GM19438 (cell line): ENCODE data around the gene NLGN1.

Source experiments
- ATAC-seq: cut with Tn5 transposase; IDR thresholded peaks from one replicate; pipeline ENCODE4 v1.9.1; 2021; ENCODE audit warnings: low read depth; ENCODE audit not compliant: unreplicated experiment

NLGN1 gene

GRCh38 chr3:173891272-173892100 is 493.9 kb downstream of the NLGN1 start:
- ATAC-seq = no peak

GRCh38 chr3:173892547-173892946 is 495.0 kb downstream of the NLGN1 start:
- no peak for ATAC-seq

GRCh38 chr3:173893066-173893465 is 495.5 kb downstream of the NLGN1 start:
- no peak for ATAC-seq

DNA sequence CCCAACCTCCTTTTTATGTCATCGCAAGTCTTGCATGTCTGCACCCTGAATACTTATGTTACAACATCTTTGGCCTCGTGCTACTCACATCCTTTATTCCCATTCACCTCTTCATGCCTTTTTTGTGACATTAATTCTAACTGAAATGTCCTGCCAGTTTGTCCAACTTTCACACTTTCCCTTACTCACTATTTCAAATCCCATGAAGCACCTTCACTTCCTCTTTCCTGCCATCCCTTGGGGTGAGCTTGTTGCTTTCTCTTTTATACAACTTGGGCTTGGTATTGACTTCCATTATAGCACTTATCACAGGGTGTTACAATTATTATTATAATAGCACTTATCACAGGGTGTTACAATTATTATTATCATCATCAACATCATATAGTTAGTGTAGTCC is 496.3 kb downstream of the NLGN1 start:
- ATAC-seq = no peak

DNA sequence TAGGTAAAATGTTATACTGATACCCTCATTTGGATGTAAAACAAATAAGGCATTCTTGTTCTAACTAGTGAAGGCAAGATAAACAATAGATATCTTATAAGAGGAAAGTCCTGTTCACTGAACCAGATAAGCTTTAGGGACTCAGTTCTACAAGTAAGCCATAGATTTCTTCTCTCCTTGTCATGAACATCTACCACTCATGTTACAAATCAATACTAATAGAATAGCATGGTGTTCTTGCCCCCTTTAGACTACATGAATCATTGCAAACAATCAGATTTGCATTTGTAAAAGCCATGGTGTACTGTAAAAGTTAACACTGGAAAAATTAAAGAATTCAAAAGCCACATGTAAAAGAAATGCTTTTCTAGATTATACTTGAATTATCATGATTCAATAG is 500.1 kb downstream of the NLGN1 start:
- no peak for ATAC-seq

DNA sequence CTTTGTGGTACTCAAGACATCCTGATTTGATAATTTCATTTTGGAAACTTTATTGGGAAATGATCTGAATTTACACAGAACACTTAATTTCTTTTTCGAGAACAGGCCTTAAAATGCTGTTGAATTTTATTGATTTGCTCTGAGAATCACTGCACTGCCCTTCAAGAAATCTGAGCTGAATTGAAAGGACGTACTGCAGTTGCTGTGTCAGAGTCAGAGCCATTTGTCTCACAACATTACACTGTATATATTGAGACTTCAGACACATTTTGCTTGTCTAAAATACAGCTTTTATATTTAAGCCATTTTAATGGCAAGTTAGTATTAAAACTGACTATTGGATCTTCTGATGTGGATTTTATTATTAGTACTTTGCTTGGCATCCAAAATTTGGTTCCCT is 504.1 kb downstream of the NLGN1 start:
- no peak for ATAC-seq

- ATAC-seq = no peak
Observed at GRCh38 chr3:173902401-173902800, 504.9 kb downstream of the NLGN1 start.

DNA sequence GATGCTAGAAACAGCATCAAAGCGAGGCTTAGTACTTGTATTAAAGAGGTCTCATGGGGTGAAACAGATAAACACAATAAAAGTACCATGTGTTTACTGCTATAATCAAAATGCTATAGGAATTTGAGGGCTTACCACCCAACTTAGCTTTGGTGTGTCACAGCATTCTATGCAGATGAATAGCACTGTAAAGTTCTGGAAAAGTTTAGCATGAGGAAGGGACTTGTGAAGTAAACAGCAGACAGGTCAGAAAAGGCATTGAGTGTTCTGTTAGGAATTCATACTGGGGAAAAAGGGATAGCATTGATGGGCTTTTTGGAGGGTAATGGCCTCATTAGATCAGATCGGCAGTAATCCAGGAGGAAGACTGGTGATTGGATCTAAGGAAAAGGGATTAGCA is 505.3 kb downstream of the NLGN1 start:
- ATAC-seq = no peak

GRCh38 chr3:173905381-173905780 is 507.8 kb downstream of the NLGN1 start:
- ATAC-seq = no peak

- no peak for ATAC-seq
Observed at GRCh38 chr3:173911446-173911845, 513.9 kb downstream of the NLGN1 start.

DNA sequence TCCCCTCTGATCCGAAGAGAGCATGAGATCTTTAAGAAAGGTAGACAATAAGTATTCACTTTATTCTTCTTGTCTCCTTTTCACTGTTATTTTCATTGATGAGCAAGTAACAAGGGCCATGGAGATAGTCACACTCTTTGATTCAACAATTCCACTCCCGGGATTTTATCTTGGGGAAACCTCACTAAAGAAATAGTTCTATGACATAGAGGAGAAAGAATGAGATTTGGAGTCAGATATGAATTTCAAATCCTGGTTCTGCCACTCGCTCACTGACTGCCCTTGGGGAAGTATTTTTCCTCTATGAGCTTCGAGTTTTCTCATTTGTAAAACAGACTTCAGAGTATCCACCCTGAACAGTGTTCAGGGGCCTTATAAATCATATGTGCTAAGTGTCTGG is 514.6 kb downstream of the NLGN1 start:
- no peak for ATAC-seq

GRCh38 chr3:173913397-173913796 is 515.9 kb downstream of the NLGN1 start:
- no peak for ATAC-seq

- no peak for ATAC-seq
Observed at GRCh38 chr3:173913974-173914421, 516.5 kb downstream of the NLGN1 start.

- no peak for ATAC-seq
Observed at GRCh38 chr3:173916799-173917198, 519.3 kb downstream of the NLGN1 start.

- no peak for ATAC-seq
Observed at GRCh38 chr3:173920386-173920785, 522.8 kb downstream of the NLGN1 start.

DNA sequence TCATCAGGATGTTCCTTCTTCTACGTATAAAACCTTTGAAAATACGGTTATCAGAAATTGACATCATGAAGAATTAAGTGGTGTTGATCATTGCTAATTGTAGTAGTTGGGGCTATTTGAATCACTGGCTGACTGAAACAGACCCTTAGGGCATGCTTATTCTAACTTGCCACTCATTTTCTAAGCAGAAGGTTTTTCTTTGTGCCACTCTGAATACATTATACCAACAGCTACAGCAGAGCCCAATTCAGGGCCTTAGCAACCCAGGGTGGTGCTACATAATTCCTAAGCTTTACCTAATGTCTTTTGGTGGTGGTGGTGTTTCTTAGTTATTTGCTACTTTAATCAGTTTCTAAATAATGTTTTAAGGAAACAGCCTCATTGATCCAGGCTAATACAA is 524.2 kb downstream of the NLGN1 start:
- ATAC-seq = no peak

DNA sequence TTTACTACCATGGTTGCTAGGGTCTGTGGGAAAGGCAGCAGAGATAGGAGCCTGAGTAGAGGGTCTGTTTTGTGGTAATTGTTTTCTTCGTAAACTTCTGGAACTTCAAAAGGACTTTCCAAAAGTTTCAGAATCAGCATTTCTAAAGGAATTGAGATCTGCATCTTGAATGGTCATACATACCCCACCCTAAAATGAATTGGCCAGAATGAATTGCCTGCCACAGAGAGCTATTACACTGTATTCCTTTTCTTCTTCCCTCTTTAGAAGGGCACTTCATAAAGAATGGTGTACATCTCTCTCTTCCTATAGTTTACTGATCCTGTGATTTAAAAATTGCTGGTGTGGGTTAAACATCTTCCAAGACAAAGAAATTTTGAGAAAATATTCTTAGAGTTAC is 525.7 kb downstream of the NLGN1 start:
- ATAC-seq = no peak

DNA sequence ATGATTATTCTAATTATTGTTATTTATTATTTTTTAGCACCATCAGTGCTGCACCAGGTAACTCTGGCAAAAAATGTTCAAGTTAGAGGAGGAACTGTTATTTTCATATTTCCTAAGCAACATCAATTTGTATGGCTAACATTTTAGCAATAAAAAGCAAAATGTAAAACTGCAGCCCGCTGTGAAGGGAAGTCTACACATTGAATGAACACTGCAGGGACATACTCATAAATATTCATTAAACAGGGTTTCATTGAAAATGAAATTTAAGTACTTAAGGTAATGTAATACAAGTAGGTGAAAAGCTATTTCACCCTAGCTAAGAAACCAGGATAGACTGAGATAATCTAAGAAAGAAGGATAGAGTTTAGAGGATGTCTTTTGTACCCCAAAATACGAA is 532.7 kb downstream of the NLGN1 start:
- no peak for ATAC-seq

- no peak for ATAC-seq
Observed at GRCh38 chr3:173932624-173933023, 535.1 kb downstream of the NLGN1 start.

DNA sequence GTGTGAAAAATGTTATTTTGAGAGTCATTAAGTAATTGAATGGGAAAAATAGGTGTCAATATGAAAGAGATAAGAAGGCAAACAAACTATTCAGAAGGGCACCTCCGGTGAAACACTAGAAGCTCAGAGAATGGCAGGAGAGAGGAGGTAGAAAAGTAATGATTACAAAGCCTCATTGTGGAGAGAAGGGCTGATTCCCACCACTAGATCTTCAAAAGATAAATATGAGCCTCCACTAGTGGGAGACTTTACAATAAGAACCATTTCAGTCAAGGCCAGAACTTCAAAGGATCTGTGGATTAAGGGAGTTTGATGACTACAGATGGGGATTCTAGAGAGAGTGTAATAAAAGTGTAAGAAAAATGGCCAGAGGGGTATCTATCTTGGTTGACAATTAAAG is 535.6 kb downstream of the NLGN1 start:
- ATAC-seq = no peak

- no peak for ATAC-seq
Observed at GRCh38 chr3:173936316-173936715, 538.8 kb downstream of the NLGN1 start.

DNA sequence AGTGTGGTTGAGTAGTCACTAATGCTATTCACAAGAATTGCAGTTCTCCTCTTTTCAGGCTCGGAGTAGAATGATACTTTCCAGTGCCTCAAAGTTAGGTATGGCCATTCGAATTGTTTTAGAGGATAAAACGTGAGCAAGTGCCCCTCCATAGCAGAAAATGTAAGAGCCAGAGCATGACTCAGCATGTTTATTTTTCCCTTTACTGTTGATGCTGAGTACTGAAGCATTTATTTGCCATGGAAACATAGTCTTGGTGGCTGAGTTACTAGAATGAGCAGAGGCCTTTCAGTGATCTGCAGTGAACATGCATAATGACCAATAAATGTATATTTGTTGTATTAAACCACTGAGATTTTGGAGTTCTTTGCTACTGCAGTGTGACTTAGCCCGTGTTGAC is 540.6 kb downstream of the NLGN1 start:
- ATAC-seq = no peak

DNA sequence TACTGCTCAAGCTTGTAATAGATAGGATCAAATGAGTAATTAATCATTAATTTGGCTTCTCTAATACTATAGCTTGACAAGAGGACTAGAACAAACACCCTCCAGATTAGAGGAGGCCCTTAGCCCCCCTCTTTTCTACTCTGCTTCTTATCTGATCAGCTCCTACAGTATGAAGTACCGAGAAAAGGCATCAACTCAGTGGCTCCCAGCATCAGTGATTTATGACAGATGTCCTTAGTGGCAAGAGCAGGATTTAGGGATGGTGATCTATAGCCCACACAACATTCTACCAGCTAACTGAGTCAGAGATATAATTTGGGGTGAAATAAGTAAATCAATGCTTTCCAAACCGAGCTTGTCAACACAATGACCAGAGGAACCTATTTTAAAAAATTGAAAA is 541.1 kb downstream of the NLGN1 start:
- ATAC-seq = no peak
